ENCODE measurements around the gene IQGAP3.
A peak's percentile ranks its signal among the peaks of the same experiment; 100 is the strongest.

IQGAP3 gene

GRCh38 chr1:156493742-156494141, 78.6 kb downstream of the IQGAP3 start:
- no peak for DNase-seq

GRCh38 chr1:156493154-156493631, 79.2 kb downstream of the IQGAP3 start:
- DNase-seq: no peak

- no peak for DNase-seq
Observed at GRCh38 chr1:156492591-156493080, 79.7 kb downstream of the IQGAP3 start.

GRCh38 chr1:156492013-156492590, 80.3 kb downstream of the IQGAP3 start:
- DNase-seq: no peak

- no peak for DNase-seq
Observed at GRCh38 chr1:156491151-156491949, 81.0 kb downstream of the IQGAP3 start.

GRCh38 chr1:156490401-156491032, 81.8 kb downstream of the IQGAP3 start:
- no peak for DNase-seq

- no peak for DNase-seq
Observed at GRCh38 chr1:156489935-156490293, 82.5 kb downstream of the IQGAP3 start.

- peak; percentile 52 for DNase-seq
Observed at GRCh38 chr1:156489166-156489934, 83.0 kb downstream of the IQGAP3 start.

- DNase-seq: peak; percentile 37
Observed at GRCh38 chr1:156488566-156489165, 83.7 kb downstream of the IQGAP3 start.

GRCh38 chr1:156487862-156488261, 84.5 kb downstream of the IQGAP3 start:
- DNase-seq: no peak

GRCh38 chr1:156486421-156487344, 85.7 kb downstream of the IQGAP3 start:
- no peak for DNase-seq

GRCh38 chr1:156485984-156486383, 86.4 kb downstream of the IQGAP3 start:
- DNase-seq: no peak

GRCh38 chr1:156484480-156485058, 87.8 kb downstream of the IQGAP3 start:
- DNase-seq: no peak

GRCh38 chr1:156483397-156483796, 89.0 kb downstream of the IQGAP3 start:
- DNase-seq: no peak

GRCh38 chr1:156482276-156482675, 90.1 kb downstream of the IQGAP3 start:
- no peak for DNase-seq

GRCh38 chr1:156481527-156481926, 90.8 kb downstream of the IQGAP3 start:
- DNase-seq: no peak

- DNase-seq: peak; percentile 85
Observed at GRCh38 chr1:156480411-156481192, 91.8 kb downstream of the IQGAP3 start.

- DNase-seq: no peak
Observed at GRCh38 chr1:156480016-156480370, 92.4 kb downstream of the IQGAP3 start.

GRCh38 chr1:156479093-156480015, 93.0 kb downstream of the IQGAP3 start:
- no peak for DNase-seq
